Astrocyte of the spinal cord (primary cell): ENCODE results near the gene KRT40.

Experiments used
- DNase-seq: peaks from one replicate; pipeline ENCODE4 v3.0.0; 2011; ENCODE audit warnings: low read depth, low spot score
- H3K4me3 ChIP-seq: 2 replicates; pipeline ENCODE4 v1.5.1; 2011; ENCODE audit warnings: low read depth, mild to moderate bottlenecking, low read length, moderate library complexity
- in situ Hi-C: cut with HindIII; loops from 2 replicates; pipeline ENCODE4 v1.10.0; 2017; ENCODE audit warnings: low sequenced_read_pairs
- TF ChIP-seq, protein P1 (sequence below): IDR thresholded peaks from 2 replicates; pipeline ENCODE4 v1.5.1; 2012; ENCODE audit warnings: low read depth, mild to moderate bottlenecking, low read length, inconsistent platforms

Gene KRT40

GRCh38 chr17:40951011-40951622 lies 33.0 kb downstream of the KRT40 start:
- no peak overlapping the region for H3K4me3 ChIP-seq
- TF ChIP-seq, protein P1, sequence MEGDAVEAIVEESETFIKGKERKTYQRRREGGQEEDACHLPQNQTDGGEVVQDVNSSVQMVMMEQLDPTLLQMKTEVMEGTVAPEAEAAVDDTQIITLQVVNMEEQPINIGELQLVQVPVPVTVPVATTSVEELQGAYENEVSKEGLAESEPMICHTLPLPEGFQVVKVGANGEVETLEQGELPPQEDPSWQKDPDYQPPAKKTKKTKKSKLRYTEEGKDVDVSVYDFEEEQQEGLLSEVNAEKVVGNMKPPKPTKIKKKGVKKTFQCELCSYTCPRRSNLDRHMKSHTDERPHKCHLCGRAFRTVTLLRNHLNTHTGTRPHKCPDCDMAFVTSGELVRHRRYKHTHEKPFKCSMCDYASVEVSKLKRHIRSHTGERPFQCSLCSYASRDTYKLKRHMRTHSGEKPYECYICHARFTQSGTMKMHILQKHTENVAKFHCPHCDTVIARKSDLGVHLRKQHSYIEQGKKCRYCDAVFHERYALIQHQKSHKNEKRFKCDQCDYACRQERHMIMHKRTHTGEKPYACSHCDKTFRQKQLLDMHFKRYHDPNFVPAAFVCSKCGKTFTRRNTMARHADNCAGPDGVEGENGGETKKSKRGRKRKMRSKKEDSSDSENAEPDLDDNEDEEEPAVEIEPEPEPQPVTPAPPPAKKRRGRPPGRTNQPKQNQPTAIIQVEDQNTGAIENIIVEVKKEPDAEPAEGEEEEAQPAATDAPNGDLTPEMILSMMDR = no peak
- DNase-seq = no peak
- in situ Hi-C loops = no loop called here

GRCh38 chr17:40950176-40950575 lies 34.0 kb downstream of the KRT40 start:
- in situ Hi-C loops = no loop called here
- no peak overlapping the region for H3K4me3 ChIP-seq
- no peak for DNase-seq
- TF ChIP-seq, protein P1 = no peak

- TF ChIP-seq, protein P1 = no peak
- no peak for DNase-seq
- in situ Hi-C loops = no loop called here
- no peak overlapping the region for H3K4me3 ChIP-seq
Observed at GRCh38 chr17:40949418-40949817, 34.7 kb downstream of the KRT40 start.

GRCh38 chr17:40947929-40948328 lies 36.2 kb downstream of the KRT40 start:
- no peak for DNase-seq
- H3K4me3 ChIP-seq = no peak overlapping the region
- TF ChIP-seq, protein P1 = no peak
- in situ Hi-C loops = no loop called here

DNA sequence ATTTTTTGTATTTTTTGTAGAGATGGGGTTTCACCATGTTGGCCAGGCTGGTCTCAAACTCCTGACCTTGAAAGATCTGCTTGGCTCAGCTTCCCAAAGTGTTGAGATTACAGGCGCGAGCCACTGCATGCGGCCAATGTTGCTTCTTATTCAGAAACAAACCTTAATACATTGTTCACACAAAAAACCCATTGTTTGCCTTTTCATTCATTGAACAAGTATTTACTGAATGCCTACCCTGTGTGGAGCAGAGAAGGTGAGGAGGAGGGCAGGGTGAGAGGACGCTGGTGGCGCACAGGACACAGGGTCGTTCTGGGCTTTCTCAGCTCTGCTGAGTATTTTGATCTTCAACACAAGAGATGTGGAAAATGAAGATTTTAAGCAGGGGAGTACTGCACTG lies 38.7 kb downstream of the KRT40 start:
- DNase-seq = no peak
- in situ Hi-C loops = no loop called here
- H3K4me3 ChIP-seq = no peak overlapping the region
- TF ChIP-seq, protein P1 = no peak

- no peak for DNase-seq
- TF ChIP-seq, protein P1 = no peak
- in situ Hi-C loops = no loop called here
- no peak overlapping the region for H3K4me3 ChIP-seq
Observed at GRCh38 chr17:40944531-40944930, 39.6 kb downstream of the KRT40 start.
